GM10266 (cell line): ENCODE data around the gene FAM222B.
"Not testable (repeated sequence)": the region's sequence is repeated elsewhere in the genome, so short reads cannot be mapped to it uniquely, and the experiment has no call there.

Source experiments
- DNase-seq: peaks from one replicate; pipeline ENCODE4 v3.0.0; 2012; ENCODE audit errors: extremely low spot score
- TF ChIP-seq, protein P1 (sequence below): IDR thresholded peaks from 2 replicates; pipeline ENCODE4 v1.5.1; 2012; ENCODE audit warnings: mild to moderate bottlenecking, low read depth; ENCODE audit not compliant: control insufficient read depth, insufficient read depth; ENCODE audit errors: missing control alignments

Gene FAM222B

GRCh38 chr17:28849281-28849680 is 6.7 kb upstream of the FAM222B start:
- TF ChIP-seq, protein P1, sequence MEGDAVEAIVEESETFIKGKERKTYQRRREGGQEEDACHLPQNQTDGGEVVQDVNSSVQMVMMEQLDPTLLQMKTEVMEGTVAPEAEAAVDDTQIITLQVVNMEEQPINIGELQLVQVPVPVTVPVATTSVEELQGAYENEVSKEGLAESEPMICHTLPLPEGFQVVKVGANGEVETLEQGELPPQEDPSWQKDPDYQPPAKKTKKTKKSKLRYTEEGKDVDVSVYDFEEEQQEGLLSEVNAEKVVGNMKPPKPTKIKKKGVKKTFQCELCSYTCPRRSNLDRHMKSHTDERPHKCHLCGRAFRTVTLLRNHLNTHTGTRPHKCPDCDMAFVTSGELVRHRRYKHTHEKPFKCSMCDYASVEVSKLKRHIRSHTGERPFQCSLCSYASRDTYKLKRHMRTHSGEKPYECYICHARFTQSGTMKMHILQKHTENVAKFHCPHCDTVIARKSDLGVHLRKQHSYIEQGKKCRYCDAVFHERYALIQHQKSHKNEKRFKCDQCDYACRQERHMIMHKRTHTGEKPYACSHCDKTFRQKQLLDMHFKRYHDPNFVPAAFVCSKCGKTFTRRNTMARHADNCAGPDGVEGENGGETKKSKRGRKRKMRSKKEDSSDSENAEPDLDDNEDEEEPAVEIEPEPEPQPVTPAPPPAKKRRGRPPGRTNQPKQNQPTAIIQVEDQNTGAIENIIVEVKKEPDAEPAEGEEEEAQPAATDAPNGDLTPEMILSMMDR: peak; percentile 17
- no peak for DNase-seq

DNA sequence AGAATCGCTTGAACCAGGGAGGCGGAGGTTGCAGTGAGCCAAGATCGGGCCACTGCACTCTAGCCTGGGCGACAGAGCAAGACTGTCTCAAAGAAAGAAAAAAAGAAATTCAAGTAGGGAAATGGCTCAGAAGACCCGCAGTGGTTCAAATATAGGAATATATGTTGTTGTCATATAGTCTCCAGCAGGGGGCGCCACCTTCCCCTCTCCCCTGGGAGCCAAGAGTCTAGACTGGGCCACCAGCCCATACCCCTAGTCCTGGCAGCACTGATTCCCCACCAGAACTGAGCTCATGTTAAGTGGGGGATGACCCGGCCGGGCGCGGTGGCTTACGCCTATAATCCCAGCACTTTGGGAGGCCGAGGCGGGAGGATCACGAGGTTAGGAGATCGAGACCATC is 6.1 kb upstream of the FAM222B start:
- peak; percentile 53 for DNase-seq

DNA sequence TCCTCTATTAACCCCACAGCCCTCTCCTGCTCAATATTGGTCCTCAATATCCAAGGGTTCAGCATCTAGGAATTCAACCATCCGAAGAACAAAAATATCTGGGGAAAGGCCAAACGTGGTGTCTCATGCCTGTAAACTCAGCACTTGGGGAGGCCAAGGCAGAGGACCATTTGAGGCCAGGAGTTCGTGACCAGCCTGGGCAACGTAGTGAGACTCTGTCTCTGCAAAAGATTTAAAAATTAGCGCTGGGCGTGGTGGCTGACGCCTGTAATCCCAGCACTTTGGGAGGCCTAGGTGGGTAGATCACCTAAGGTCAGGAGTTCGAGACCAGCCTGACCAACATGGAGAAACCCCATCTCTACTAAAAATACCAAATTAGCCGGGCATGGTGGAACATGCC is 4.1 kb upstream of the FAM222B start:
- not testable (repeated sequence) for DNase-seq

More for the DNA sequence above, 6.1 kb upstream of the FAM222B start:
- TF ChIP-seq, protein P1: peak; percentile 44

DNA sequence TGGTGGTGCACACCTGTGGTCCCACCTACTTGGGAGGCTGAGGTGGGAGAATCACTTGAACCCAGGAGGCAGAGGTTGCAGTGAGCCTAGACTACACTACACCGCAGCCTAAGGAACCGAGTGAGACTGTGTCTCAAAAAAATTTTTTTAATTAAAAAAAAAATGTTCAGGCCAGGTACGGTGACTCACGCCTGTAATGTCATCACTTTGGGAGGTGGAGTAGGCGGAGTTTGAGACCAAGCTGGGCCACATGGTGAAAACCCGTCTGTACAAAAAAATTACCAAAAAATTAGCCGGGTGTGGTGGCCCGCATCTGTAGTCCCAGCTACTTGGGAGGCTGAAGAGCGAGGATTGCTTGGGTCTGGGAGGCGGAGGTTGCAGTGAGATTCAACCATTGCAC is 3.6 kb upstream of the FAM222B start:
- no peak for DNase-seq
- TF ChIP-seq, protein P1: no peak

- no peak for DNase-seq
- TF ChIP-seq, protein P1: no peak
These were observed 1.2 kb upstream of the FAM222B start for GRCh38 chr17:28843816-28844148.

DNA sequence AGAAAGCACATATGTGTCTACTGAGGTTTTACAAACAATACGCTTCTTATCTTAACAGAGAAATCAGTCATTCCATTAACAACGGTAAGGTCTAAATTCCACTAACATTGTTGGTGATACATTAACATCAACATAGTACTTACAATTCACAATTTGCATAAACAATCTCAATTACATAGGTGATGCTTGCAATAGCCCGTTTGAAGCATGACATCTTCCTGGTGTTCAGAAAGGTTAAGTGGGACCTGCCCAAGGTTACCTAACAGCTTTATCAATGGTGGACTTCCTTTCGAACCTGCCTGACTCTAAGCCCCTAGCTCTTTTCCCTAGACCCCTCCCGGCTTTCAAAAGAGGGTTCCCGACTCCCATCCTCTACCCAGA is 699 bp downstream of the FAM222B start:
- TF ChIP-seq, protein P1: no peak
- peak; percentile 31 for DNase-seq

- DNase-seq: no peak
- TF ChIP-seq, protein P1: no peak
These were observed 3.4 kb downstream of the FAM222B start for GRCh38 chr17:28839221-28839620.

DNA sequence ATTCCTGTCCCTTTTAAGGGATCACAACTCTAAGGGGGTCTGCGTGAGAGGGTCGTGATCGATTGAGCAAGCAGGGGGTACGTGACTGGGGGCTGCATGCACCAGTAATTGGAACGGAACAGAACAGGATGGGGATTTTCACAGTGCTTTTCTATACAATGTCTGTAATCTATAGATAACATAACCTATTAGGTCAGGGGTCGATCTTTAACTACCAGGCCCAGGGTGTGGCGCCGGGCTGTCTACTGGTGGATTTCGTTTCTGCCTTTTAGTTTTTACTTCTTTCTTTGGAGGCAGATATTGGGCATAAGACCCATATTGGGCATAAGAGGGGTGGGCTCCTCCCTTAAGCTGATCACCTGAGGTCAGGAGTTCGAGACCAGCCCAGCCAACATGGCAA is 6.0 kb downstream of the FAM222B start:
- not testable (repeated sequence) for DNase-seq
